ENCODE measurements around the gene ZDHHC24.
"Not testable (repeated sequence)": the region's sequence is repeated elsewhere in the genome, so short reads cannot be mapped to it uniquely, and the experiment has no call there.

Gene ZDHHC24

GRCh38 chr11:66545701-66546367 is at the start of gene ZDHHC24:
Gene ZDHHC24 (minus strand): TSS chr11:66546048. CDS start chr11:66546003, 45 bp downstream.
- DNase-seq, result peak; percentile 61

- DNase-seq, result no peak
These were observed 49.5 kb upstream of the ZDHHC24 start for GRCh38 chr11:66595245-66595904.

GRCh38 chr11:66593650-66594049 is 47.8 kb upstream of the ZDHHC24 start:
- no peak for DNase-seq

GRCh38 chr11:66593303-66593635 is 47.4 kb upstream of the ZDHHC24 start:
- DNase-seq, result no peak

- peak; percentile 98 for DNase-seq
These were observed 46.8 kb upstream of the ZDHHC24 start, which contains the start of the genes CCDC87 and CCS for GRCh38 chr11:66592457-66593302. Gene CCDC87 (minus strand): TSS chr11:66593063. CDS start chr11:66593015, 48 bp downstream. Gene CCS (plus strand): TSS chr11:66593185. CDS start chr11:66593262, 77 bp downstream.

- DNase-seq, result no peak
These were observed 45.3 kb upstream of the ZDHHC24 start for GRCh38 chr11:66591175-66591574.

- no peak for DNase-seq
These were observed 44.3 kb upstream of the ZDHHC24 start for GRCh38 chr11:66589996-66590675.

- DNase-seq, result not testable (repeated sequence)
These were observed 43.5 kb upstream of the ZDHHC24 start for GRCh38 chr11:66589315-66589714.

GRCh38 chr11:66586136-66586535 is 40.3 kb upstream of the ZDHHC24 start:
- DNase-seq, result no peak

- not testable (repeated sequence) for DNase-seq
These were observed 39.6 kb upstream of the ZDHHC24 start for GRCh38 chr11:66585447-66585846.

GRCh38 chr11:66582565-66583147 is 36.8 kb upstream of the ZDHHC24 start:
- DNase-seq, result not testable (repeated sequence)

- no peak for DNase-seq
These were observed 35.4 kb upstream of the ZDHHC24 start for GRCh38 chr11:66581261-66581660.

- no peak for DNase-seq
These were observed 35.0 kb upstream of the ZDHHC24 start for GRCh38 chr11:66580803-66581202.

GRCh38 chr11:66579017-66579606 is 33.3 kb upstream of the ZDHHC24 start:
- peak; percentile 62 for DNase-seq

- DNase-seq, result no peak
These were observed 25.0 kb upstream of the ZDHHC24 start for GRCh38 chr11:66570850-66571180.

- no peak for DNase-seq
These were observed 24.4 kb upstream of the ZDHHC24 start for GRCh38 chr11:66570079-66570849.

- no peak for DNase-seq
These were observed 23.2 kb upstream of the ZDHHC24 start for GRCh38 chr11:66569076-66569475.

- peak; percentile 59 for DNase-seq
These were observed 22.5 kb upstream of the ZDHHC24 start, which contains the start of gene CTSF for GRCh38 chr11:66568124-66568916. Gene CTSF (minus strand): TSS chr11:66568606. CDS start chr11:66568486, 120 bp downstream.

- DNase-seq, result no peak
These were observed 21.9 kb upstream of the ZDHHC24 start for GRCh38 chr11:66567787-66568123.

GRCh38 chr11:66566221-66566620 is 20.4 kb upstream of the ZDHHC24 start:
- DNase-seq, result no peak

GRCh38 chr11:66564984-66565383 is 19.1 kb upstream of the ZDHHC24 start:
- no peak for DNase-seq

Measured in activated CD4-positive, alpha-beta T cell treated with anti-CD3 and anti-CD28 coated beads for 1 hour (primary cell).